NCI-H1436 (cell line): ENCODE measurements around the gene ARHGEF37.

Source experiments
- DNase-seq: peaks from one replicate; lab custom pipeline; 2025; lab: John Stamatoyannopoulos, UW

ARHGEF37 gene

DNA sequence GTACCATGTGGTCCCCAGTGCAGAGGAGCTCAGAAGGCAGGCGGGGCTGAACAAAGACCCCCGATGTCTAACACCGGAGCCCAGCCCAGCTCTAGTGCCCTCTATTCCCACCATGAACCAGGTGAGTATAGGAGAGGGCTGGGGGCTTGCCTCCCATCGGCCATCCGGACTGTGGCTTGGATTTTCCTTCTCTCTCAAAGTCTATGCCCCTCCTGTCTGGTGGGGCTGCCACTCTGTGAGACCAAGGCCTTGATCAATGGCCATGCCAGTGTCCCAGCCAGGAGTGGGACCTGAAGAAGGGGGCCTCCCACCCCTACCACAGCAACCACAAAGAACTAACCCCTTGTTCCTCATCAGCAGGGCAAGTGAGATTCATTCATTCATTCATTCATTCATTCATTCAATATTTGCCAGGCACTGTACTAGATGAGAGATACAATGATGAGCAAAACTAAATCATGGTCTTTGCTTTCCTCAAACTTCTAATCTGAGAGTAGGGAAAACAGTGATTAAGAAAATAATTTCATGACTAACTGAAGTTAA is 47.6 kb downstream of the ARHGEF37 start:
- no peak for DNase-seq

GRCh38 chr5:149629421-149629820 is 48.1 kb downstream of the ARHGEF37 start:
- DNase-seq = no peak

DNA sequence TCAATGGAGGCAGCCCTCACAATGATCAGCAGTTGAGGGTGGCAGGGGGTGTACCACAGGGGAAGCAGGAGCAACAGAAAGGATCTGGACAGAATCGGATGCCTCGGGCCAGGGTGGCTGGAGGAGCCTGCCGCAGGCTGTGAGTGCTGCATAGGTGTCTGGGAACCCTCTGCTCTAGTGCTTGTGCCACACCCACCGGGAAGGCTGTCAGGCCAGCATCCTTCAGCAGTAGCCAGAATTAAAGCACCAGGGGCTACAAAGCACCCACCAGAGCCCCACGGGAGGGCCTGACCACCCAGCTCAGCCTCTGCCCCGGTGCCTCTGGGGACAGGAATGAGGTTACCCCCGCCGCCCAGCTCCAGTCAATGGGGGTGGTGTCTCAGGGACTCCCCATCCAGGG is 49.0 kb downstream of the ARHGEF37 start:
- DNase-seq = no peak

DNA sequence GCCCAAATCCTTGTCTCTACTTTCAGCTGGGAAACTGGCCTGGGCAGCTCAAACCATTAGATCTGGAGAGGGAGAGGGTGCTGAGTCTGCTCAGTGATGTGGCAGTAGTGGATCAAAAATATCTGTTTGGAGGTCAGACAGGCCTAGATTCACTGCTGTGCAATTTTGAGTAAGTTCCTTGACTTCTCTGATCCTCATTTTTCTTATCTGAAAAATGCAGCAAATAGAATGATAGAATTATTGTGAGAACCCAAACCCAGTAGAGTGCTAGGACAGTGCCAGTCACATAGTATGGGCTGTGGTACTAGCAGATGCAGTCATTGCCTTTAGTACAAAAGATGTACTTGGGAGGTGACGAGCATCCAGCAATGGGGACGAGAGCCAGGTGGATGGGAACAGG is 50.2 kb downstream of the ARHGEF37 start:
- DNase-seq = no peak

DNA sequence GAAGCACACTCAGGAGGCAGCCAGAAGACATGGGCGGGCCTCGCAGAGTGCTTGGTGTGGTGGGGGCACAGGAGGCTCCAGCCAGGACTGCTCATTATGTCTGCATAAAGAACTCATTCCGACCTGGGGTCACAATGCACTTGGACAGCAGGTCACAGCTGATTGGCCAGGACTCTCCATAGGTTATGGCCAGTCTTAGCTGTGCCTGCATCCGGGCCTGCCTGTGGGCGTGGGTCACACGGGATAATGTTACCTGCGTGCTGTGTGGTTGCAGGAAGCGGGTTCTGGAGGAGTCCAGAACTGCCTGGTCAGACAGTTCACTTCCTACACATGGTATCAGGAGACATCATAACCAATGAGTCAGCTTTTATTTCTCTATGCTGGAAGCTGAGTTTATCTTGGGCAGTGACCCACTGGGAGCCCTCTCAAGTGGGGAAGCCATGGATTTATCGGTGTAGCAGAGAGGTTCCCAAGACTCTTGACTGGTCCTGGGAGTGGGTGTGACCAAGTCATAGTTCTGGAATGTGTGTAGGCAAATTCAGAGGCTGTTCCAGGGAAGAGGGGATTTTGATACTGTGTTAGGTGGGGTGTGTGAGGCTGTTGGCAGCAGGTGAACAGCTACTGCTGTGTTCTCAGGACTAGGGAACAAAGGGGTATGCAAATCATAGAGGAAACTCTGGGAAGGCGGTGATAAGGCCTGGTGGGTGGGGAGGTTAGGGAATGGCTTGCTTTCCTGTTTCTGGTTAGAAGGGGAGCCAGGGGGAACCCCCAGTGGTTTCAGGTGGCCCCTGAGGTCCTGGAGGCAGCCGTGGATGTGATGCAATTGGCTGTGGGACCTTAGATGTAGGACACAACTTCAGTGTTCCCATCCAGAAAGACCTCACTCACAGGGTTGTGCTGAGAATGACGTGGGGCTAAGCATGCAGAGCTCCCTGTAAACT is 51.3 kb downstream of the ARHGEF37 start:
- DNase-seq = no peak

- DNase-seq = no peak
These were observed 52.4 kb downstream of the ARHGEF37 start for GRCh38 chr5:149633476-149634350.

DNA sequence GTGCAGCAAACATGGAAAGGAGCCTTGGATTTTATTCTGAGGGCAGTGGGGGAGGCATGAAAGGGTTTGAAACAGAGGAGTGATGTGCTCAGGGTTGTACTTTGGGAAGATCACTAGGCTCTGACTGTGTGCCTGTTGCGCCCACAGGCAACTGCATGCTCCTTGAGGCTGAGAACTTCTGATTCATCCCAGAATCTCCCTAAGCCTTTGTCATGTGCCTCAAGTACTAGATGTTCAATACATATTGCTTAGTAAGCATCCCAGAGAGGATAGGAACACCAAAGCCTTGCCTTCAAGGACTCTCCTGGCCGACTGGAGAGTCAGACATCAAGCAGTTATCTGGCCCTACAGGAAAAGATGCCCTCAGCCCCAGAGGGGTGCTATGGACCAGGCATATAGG is 54.1 kb downstream of the ARHGEF37 start:
- DNase-seq = no peak

- DNase-seq = no peak
These were observed 55.0 kb downstream of the ARHGEF37 start for GRCh38 chr5:149636191-149636860.

DNA sequence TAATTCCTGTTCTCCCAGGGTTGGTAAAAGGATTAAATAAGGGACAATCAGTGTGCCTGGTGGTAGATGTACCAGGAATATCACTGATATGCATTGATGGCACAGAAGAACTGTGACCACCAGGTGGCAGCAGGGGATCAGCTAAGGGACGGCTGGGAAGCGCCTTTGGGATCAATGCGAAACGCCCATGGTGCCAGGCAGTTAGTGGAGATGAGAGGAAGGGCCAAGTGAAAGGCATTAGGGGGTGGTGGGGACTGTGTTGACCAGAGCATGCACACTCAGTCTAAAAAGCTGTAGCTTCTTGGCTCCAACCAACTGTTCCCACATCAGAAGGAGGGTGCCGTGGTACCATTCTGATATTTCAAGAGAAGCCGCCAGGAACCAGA is 55.6 kb downstream of the ARHGEF37 start:
- DNase-seq = peak; percentile 82

GRCh38 chr5:149638136-149638535 is 56.8 kb downstream of the ARHGEF37 start:
- no peak for DNase-seq

- no peak for DNase-seq
These were observed 57.4 kb downstream of the ARHGEF37 start for GRCh38 chr5:149638546-149639241.

DNA sequence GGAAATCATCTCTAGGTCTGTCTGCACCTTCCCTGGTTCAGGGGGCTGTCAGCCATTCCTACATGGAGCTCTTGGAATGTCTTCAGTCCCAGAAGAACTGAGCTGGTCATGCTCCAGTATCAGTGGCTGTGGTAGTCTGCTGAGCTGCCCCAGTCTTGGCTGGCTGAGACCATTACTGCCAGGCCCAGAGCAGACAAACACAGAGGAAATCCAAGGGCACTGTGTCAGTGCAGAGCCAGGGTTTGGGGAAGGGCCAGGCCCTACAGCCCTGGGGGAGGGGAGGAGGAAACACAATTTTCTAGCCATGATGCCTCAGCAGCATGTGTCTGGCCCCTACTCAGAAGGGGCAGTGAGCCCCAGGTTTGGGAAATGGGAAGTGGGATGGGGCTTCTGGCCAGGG is 58.4 kb downstream of the ARHGEF37 start:
- DNase-seq = no peak

DNA sequence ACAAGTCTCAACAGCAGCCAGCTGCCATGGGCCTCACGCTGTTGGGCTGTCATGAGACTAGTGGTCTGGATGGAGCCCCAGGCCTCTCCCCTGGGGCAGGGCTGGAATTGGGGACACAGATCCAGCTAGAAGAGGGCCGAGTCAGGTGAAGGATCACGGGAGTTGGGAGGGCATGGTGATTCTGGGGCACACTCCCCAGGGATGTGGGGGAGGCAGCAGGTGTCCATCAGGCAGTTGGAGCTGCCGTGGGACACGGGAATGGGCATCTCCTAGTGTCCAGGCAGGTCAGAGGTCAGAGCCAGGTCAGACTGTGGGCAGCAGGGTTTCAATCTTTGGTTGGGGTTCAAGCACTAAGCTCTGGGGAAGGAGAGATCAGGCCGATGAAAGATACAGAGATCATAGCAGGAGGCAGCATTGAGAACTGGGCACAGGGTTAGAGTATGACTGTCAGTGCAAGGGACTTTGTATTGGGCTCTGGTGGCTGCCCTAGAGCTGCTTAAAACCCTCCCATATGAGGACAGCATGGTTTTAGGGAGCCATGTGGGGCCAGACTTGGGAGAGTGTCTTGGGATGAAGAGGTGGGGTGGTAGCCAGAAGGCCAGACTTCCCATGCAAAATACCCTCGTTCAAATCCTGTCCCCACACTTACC is 59.2 kb downstream of the ARHGEF37 start:
- no peak for DNase-seq

DNA sequence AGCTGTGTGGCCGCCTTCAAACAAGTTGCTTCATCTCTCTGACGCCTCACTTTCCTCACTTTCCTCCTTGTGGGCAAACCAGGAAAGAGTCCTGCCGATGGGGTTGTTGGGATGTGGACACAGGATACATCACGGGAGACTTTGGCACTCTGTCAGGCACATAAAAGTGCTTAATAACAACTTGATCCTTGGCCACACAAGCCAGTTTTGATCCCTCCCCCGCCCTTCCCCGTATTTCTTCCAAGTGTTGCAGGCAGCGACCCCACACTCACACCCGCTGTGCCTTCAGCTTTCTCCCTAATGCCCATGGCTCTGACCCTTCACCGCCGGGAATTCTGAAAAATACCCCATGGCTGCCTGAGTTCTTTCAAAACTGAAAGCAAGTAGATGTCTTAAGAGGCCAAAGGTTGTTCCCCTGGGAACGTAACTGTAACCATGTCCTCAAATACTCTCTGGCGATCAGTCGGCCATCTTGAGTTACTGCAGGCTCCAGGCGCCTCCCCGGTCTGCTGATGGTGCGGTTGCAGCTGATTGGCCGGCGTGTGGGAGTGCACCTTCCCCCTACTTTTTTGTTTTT is 59.8 kb downstream of the ARHGEF37 start:
- DNase-seq = no peak

DNA sequence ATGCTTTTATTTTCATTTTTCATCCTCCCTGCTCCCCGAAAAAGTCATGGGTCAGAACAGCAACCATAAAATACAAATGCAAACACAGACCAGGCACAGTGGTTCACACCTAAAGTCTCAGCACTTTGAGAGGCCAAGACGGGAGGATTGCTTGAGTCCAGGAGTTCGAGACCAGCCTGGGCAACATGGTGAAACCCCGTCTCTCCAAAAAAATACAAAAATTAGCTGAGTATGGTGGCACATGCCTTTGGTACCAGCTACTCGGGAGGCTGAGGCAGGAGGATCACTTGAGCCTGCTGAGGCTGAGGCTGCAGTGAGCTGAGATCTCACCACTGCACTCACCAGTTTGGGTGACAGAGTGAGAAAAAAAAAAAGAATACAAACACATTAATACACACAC is 60.3 kb downstream of the ARHGEF37 start:
- DNase-seq = no peak

DNA sequence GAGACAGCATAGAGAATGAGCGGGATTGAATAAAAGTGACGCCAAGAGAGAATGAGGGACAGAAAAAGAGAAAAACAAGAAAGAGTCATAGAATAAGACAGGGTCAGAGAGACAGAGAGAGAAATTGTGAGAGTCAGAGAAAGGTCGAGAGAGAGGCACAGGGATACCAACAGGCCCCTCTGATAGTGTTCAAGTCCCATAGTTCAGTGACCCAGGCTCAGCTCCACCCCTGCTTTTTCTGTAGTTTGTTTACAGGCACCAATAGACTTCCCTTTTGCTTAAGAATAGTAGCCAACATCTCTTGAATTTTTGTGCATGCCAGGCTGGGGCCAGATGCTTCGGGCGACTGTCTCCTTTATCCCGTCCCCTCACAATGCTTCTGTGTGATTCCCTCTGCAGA is 62.5 kb downstream of the ARHGEF37 start:
- no peak for DNase-seq

GRCh38 chr5:149644629-149645028 is 63.3 kb downstream of the ARHGEF37 start:
- no peak for DNase-seq

GRCh38 chr5:149645236-149645635 is 63.9 kb downstream of the ARHGEF37 start:
- no peak for DNase-seq

DNA sequence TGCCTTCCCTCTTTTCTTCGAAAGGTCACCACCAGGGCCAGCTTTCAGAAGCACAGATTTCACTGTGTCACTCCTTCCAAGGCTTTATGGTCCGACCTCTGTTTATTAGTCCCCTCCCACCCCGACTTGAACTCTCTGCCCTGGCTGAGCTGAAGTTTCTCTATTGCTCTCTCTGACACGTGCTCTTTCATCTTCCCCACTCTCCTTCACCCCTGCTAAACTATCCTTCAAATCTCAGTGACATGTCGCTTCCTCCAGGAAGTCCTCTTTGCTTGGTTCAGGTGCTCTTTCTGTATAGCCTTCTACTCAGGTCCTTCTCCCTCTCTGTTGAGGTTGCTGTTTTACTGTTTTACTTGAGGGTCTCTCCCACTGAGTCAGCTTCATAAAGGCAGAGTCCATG is 64.4 kb downstream of the ARHGEF37 start:
- no peak for DNase-seq

- peak; percentile 22 for DNase-seq
These were observed 65.3 kb downstream of the ARHGEF37 start for GRCh38 chr5:149646564-149646963.

GRCh38 chr5:149647334-149647733 is 66.0 kb downstream of the ARHGEF37 start:
- DNase-seq = no peak
